IPS-NIHi7 (cell line): ENCODE measurements around the gene OR2T4.

Source experiments
- DNase-seq: peaks from one replicate; pipeline ENCODE4 v3.0.0; 2012; ENCODE audit warnings: mixed read lengths; ENCODE audit errors: extremely low spot score

OR2T4 gene

GRCh38 chr1:248361121-248361715 lies at the start of gene OR2T4:
Gene OR2T4 (plus strand): TSS chr1:248361665. CDS start chr1:248361665, 0 bp downstream.
- DNase-seq = no peak

- DNase-seq = no peak
These were observed 44.7 kb upstream of the OR2T4 start for GRCh38 chr1:248316796-248317195.

- DNase-seq = no peak
These were observed 37.0 kb upstream of the OR2T4 start, which contains the start of gene OR2M7 for GRCh38 chr1:248324468-248324867. Gene OR2M7 (minus strand): TSS chr1:248324568. CDS start chr1:248324568, 0 bp downstream.

- no peak for DNase-seq
These were observed 18.0 kb upstream of the OR2T4 start for GRCh38 chr1:248343451-248343850.

- no peak for DNase-seq
These were observed 13.0 kb upstream of the OR2T4 start, which contains the start of gene OR14C36 for GRCh38 chr1:248348475-248348874. Gene OR14C36 (plus strand): TSS chr1:248348775. CDS start chr1:248348775, 0 bp downstream.

- DNase-seq = no peak
These were observed 2.0 kb upstream of the OR2T4 start for GRCh38 chr1:248359415-248359814.

- DNase-seq = no peak
These were observed 5.1 kb downstream of the OR2T4 start for GRCh38 chr1:248366609-248367008.

GRCh38 chr1:248372394-248372793 lies 10.9 kb downstream of the OR2T4 start:
- DNase-seq = no peak

- no peak for DNase-seq
These were observed 12.3 kb downstream of the OR2T4 start for GRCh38 chr1:248373761-248374160.

- DNase-seq = no peak
These were observed 14.0 kb downstream of the OR2T4 start, which contains the start of gene OR2T6 for GRCh38 chr1:248375446-248375845. Gene OR2T6 (plus strand): TSS chr1:248375746. CDS start chr1:248387609, 11,863 bp downstream.

- no peak for DNase-seq
These were observed 15.5 kb downstream of the OR2T4 start for GRCh38 chr1:248376916-248377315.

GRCh38 chr1:248380854-248381253 lies 19.4 kb downstream of the OR2T4 start:
- no peak for DNase-seq

GRCh38 chr1:248388426-248388825 lies 27.0 kb downstream of the OR2T4 start:
- DNase-seq = no peak

- DNase-seq = no peak
These were observed 31.6 kb downstream of the OR2T4 start for GRCh38 chr1:248393050-248393449.

- no peak for DNase-seq
These were observed 41.3 kb downstream of the OR2T4 start, which contains the start of gene OR2T1 for GRCh38 chr1:248402748-248403147. Gene OR2T1 (plus strand): TSS chr1:248403048. CDS start chr1:248406148, 3,100 bp downstream.

- peak; percentile 46 for DNase-seq
These were observed 42.6 kb downstream of the OR2T4 start for GRCh38 chr1:248404024-248404423.

GRCh38 chr1:248406721-248407692 lies 45.5 kb downstream of the OR2T4 start:
- no peak for DNase-seq
